NCI-H146 treated with DMSO at 0.1 percent for 48 hours (cell line): ENCODE results near the gene NEU4.
"Not testable (repeated sequence)": the region's sequence is repeated elsewhere in the genome, so short reads cannot be mapped to it uniquely, and the experiment has no call there.

ENCODE experiments used
- DNase-seq: peaks from one replicate; lab custom pipeline; 2025; ENCODE audit not compliant: unreplicated experiment; lab: John Stamatoyannopoulos, UW

Gene NEU4

DNA sequence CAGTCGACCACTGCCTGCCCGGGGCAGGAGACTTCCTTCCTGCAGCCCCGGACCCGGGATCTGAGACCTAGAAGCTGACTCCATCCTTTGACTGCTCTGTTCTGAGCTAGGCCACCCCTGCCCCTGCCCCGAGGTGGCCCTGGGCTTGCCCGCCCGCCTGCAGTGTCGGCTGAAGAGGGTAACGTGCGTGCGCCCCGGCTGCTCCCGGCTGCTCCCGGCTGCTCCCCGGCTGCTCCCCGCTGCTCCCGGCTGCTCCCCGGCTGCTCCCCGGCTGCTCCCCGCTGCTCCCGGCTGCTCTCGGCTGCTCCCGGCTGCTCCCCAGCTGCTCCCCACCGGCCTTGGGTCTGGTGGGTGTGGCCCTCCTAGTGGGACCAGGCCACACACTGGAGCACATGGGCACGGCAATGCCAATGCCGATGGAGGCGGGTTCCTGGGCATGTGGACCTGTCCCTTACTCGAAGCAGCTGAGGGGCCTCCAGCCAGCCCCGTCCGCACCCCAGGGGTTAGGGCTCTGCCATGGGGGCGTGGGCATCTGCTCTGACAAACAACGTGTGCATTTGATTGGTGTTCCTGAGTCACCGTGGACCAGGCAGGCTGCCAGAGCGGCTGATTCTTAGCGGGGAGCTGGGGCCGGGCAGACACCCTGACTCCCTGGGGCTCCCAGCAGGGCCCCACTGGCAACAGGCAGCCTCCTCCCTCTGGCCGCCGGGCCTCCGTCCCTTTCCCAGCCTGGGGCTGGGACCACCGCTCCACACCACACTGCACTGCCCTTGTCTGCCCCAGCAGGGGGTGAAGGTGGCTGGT, 34.4 kb upstream of the NEU4 start:
- peak; percentile 3 for DNase-seq

DNA sequence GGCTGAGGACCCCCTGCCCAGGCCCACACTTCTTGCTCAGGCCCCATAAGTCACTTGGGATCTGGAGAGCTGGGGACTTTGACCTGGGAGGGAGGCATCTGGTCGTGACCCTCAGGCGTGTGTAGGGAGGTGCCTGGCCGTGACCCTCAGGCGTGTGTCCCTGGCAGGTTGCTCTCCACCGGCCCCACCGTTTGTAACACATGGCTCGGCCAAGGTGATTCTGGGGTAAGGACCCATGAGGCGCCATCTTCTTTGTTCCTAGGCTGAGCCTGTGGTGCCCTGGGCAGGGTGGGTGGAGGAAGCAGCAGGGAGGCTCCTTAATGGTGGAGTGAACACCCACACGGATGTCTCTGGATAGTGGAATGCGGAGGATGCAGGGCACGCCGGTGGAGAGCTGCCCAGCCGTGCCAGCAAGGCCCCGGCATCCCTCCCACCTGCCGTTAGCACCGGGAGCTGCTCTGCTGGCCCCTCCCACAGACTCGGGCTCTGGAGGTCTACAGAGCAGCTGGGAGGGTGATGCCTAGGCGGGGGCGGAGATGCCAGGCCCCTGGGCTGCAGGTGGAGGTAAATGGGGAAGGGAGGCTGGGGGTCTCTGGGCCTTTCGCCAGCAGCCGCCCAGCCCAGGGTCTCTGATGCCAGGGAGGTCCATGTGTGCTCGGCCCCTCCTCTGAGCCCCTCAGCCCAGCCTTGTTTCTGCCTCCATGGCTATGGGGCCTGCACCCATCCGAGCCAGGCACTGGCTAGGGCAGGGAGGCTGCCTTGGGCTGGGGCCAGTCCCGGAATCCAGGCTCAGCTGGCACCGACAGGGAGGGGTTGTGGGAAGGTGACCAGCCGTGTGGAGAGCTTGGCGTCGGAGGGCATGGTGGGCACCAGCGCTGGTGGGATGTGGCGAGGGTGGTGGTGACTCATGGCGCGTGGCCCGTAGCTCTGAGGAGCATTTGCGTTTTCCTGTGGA, 33.5 kb upstream of the NEU4 start:
- DNase-seq, result no peak

DNA sequence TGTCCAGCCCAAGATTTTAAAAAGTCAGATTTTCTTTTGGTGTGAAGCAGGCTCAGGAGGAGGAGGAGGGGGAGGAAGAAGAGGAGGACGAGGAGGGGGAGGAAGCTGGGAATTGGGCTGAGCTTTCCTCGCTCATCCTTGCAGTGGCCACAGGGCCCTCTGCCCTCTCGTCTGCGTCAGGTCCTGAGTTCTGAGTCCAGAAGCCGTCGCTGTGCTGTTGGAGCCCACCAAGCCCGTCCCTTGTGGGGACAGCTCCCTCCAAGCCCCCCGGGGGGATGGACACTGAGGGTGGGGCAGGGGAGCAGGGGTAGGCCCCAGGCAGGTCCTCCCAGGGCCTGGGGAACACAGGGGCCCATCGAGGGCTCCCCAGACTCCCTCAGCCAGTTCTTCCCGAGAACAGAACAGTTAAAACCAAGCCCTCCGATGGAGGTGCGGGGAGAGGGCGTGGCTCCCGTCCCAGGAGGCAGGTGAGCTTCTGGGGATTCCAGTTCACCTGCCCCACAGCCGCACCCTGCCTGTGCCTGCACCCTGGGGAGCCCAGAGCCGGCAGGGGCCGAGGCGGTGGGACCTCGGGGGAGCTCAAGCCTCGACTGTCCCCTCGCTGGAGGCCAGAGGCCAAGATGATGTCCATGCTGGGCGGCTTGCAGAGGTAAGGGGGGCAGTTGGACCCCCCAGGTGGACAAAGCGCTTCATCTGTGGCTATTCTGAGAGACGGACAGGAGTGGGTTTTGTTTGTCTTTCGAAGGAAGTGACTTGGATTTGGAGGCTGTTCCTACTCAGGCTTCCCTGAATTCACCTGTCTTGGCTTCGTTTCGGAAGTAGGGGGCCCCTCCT, 32.4 kb upstream of the NEU4 start, which contains the start of gene GAL3ST2:
Gene GAL3ST2, plus strand, starts transcription at position 487 of the 834 bp plus-strand sequence. Its CDS starts 134 bp downstream, at position 621.
- DNase-seq, result no peak

DNA sequence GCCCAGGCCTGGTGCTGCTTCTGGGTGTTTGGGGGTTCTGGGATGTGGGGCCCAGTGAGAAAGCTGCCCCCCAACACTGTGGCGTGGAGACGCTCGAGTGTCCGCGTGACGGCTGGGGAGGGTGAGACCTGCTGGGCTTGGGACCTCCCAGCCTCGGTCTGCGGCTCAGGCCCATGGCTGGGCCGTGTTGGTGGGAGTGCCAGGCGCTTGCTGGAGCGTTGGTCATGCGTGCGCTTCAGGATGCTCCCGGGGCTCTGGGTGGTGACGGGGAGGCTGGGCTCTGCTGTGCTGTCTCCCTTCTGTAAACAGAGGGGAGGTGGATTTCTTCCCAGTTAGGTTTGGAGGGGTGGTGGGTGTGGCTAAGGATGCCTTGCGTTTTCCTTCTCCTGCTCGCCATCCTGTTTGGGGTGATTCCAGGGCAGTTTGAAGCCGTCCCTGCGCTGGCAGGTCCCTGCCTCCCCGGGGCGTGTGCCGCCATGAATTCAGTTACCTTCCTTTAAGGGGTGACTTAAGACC, 31.8 kb upstream of the NEU4 start:
- DNase-seq, result no peak

DNA sequence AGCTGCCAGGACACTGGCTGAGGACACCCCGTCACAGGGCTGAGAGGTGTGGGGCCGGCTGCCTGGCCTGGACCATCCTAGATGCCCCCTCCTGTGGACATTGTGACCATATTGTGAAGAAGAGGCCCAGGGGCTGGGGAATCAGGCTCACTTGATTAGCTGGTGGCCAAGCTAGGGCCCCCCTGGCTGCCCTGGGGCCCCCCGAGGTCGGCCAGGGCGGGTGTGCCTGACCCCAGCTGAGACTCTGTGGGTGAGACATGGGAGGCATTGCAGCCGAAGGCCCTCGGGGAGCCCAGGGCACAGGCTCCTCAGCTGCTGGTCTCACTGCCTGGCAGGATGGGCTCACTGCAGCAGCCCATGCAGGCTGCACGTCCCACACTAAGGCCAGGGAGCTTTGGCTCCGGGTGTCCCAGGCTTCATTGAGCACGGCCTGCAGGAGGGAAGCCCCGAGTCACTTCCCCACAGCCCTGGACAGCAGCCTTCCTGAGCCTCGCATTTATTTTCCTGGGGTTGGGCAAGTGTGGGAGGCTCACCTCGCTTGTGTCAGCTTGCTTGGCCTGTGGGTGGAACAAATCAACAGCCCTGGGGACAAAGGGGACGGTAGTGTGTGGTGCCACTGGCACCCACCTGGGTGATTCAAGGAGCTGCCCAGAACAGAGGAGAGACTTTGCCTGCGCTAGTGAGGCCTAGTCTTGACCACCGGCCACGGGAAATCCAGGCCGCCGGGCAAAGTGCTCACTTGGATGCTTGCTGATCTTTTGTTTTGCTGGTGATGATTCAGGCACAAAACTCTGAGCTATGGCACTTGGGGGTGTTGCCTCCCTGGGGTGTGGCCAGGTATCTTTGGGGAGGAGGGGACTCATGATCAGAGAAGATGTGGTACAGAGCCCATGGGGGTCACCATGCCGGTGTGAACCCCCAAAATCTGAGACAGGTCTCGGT, 31.0 kb upstream of the NEU4 start:
- DNase-seq, result no peak

DNA sequence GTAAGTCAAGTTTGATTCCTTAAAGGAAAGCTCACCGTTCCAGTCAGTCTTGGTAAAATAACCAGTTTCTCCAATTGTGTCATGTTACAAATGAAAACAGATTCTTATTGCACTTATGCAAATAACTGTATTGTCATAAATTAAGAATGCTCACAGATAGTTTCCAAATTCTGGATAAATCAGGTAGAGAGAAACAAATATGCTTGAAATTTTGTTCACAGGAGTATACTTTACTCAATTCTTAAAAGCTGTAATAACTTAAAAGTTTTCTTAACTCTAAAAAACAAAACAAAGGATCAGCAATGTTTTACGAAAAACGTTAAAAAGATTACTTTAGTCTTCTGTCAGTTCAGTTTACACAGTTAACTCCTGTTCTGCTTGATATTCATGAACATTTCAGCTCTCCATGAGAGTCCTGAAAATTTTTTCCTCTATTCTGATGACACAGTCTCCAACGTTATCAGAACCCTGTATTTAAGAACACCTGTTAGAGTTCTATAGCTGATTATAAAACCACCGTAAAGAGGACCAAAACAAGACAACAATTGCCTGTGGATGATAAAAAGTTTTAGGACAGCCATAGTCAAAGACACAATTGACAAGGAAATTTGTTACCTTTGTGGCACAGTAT, 27.9 kb upstream of the NEU4 start:
- DNase-seq, result no peak

DNA sequence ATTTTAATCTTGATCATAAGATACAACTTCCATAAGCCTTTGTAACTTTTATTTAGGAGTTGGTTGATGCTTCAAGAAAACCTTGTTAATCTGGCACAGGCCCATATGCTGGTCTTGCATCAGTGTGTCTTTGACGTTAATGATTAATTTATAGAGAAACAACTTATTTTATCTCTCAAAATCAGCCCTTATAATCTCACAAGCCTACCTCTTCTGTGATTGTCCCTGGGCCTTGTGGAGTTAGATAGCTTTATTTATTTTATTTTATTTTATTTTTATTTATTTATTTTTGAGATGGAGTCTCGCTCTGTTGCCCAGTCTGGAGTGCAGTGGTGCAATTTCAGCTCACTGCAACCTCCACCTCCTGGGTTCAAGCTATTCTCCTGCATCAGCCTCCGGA, 26.9 kb upstream of the NEU4 start:
- not testable (repeated sequence) for DNase-seq

DNA sequence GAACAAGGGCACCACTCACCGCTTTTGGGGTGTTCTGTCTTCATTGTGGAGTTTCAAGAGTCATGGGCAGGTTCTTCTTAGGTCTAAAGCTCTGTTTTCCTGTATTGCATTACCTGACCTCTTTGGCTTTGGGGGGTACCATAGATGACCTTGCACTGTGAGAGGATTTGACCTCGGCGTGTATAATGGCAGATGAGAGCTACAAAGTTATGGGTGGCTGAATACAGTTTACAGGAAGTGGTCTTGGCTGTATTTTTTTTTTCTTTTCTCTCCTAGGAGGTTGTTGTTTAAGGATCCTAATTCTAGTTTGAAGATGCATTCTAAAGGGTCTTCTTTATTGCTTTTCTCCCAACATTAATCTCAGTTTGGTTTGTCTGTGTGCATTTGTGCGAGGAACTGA, 20.9 kb upstream of the NEU4 start:
- DNase-seq, result no peak

DNA sequence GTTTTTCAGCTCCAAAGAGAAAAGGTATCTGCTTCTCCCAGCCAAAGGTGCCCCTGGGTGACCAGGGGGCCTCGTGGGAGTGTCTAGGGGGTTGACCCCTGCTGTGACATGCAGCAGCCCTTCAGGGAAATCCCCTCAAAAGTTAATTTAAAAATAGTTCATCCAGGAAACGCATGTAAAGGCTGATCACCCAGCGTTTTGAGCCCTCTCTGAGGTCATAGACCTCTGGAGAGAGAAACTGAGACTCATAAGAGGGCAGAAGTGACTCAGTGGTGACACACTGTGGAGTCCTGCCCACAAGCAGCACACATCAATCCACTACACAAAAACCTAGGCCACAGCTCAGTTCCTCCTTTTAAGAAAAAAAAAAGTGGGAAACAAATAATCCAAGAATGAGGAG, 20.4 kb upstream of the NEU4 start:
- DNase-seq, result no peak

DNA sequence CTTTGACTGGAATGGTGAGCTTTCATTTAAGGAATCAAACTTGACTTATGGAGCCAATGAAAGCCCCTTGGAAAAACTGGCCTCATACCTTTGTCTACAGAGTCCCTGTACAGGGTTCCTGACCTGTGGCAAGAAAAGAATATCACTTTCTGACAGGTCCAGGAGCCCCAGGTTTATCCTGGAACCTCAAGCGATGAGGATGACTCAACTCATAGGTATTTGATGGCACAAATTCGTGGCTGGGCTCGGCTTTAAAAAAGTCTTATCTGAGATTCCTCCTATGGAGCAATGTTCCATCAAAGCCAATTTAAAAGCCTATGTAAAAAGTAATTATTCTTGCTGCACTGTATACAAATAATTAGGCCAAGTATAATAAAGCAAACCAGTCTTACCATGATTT, 17.6 kb upstream of the NEU4 start:
- not testable (repeated sequence) for DNase-seq

DNA sequence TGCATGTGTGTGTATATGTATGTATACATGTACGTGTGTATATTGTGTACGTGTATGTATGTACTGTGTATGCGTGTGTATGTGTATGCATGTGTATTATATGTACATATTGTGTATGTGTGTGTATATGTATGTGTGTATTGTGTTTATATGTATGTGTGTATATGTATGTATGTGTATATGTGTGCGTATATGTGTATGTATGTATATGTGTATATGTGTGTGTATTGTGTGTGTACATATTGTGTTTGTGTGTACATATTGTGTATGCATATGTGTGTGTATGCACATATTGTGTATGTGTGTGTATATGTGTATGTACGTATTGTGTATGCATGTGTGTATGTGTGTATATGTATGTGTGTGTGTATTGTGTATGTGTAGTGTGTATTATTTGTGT, 15.6 kb upstream of the NEU4 start:
- no peak for DNase-seq

DNA sequence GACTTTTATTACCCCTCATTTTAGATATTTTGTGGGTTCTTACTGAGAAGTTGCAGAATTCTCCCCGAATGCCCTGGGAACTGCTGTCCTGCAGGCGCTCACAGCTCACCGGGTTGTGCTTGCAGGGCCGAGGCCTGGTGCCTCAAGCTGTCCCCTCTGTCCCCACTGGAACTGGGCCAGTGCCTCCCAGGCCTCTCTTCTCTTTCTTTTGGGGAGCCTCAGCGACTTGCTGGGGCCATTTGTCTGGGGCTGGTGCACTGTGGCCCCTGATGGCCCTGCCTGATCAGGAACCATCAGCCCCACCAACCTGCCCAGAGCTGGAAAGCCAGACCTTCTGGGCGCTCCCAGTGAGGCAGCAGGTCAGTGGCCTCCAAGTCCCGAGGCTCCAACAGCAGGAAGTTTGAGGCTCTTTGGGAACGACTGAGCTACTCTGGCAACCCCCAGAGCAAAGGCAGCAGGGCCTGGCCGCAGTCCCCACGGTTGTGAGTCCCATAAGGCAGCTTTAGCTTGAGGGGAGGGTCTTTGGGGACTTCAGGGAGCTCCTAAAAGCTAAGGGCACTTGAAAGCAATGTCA, 14.7 kb upstream of the NEU4 start:
- no peak for DNase-seq

DNA sequence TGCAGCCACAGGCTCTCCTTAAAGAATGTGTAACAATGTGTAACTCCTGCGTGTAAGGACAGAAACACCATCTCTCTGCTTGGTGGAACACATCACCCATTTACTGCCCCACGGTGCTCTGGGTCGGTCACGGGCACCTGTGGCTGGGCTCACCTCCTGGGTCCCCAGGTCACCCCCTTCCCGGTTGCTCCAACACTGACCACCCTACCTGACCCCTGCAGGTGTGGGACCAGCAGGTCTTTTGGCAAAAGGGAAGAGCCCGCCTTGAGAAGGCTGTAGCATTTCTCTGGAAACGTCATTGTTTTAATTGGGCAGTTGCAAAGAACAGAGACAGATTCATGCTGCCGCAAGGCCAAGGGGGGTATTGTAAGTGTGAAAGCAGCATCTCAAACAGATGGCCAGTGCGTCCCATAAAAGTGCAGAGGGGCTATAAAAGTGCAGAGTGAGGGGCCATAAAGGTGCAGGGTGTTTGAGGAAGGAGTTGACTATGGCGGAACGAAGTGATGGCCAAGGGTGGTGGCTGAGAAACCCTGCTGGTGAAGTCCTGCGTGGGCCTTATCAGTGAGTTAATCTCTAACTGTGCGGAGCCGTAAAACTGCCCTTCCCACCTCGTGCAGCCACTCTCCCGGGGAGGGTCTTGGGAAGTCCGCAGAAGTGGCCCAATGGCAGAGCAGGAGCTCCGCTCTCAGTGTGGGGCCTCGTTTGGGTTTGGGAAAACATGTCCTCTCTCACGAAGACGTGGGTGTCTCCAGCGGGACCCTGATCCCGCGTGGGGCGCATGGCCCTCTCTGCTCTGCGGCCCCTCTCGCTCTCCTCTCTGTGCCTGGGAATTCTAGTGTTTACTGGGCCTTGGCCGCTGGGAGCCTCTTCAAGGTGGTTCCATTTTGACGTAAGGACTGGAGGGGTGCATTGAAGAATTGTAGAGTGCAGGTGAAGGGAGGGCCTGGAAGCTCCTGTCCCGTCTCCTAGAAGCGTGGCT, 13.7 kb upstream of the NEU4 start:
- no peak for DNase-seq

DNA sequence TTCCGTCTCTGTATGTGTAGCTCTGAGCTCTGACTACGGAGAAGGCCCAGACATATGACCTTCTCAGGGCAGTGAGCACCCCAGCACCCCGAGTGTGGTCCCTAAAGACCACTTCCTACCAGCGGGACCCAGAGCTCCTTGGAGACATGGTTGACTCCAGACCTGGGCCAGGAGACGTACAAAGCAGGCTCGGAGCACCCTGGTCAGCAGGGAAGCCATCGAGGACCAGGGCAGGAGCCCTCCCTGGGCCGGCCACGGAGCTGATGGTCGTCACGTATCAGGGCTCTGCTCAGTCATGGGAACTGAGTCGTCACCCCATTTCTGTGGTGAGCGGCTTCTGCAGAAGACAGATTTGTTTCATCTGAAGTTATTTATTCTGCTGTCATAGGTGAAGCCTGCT, 12.8 kb upstream of the NEU4 start:
- DNase-seq, result no peak

DNA sequence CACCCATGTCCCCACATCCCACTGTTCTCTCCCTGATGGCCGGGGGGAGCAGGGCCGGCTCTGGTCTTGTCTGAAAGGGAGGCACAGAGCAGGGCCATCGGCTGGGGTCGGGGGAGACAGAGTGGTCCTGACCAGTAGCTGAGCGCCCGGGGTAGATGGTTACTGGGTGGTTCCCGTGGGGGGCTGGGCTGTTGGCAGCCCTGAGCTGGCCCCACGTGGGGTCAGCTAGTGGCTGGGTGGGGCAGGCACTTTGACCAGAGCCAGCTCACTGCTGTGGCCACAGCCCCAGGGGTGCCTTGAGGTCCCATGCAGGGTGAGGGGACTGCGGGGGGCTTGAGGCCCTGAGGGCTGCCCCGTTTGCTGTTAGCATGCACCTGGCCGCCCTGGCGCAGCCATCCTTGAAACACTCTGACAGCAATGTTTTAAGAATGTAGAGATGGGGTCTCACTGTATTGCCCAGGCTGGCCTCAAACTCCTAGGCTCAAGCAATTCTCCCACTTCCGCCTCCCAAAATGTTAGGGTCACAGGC, 12.3 kb upstream of the NEU4 start:
- no peak for DNase-seq

DNA sequence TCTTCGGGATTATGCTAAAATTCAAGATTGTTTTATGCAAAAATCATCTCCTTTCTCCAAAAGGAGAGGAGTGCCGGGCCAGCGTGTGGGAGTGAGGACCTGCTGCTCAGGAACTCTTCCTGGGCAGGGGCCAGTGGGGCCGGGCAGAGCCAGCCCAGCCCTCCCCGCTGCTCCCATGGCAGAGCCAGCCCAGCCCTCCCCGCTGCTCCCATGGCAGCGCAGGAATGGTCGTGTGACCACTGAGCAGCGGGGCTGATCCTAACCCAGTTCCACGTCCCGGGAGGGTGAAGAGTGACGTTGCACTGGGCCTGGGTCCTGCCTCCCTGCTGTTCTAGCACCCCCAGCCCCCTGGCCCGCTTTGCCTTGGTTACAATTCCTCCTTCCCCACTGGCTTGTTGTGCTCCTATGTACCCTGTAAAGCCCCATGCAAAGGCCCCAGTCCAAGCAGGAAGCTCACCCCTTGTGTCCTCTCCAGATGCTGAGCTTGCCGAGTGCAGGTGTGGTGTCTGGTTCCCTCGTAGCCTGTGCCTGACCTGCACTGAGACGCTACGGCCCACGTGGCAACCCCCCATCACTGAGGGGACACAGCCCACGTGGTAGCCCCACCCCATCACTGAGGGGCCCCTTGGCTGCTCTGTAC, 11.4 kb upstream of the NEU4 start:
- DNase-seq, result no peak

DNA sequence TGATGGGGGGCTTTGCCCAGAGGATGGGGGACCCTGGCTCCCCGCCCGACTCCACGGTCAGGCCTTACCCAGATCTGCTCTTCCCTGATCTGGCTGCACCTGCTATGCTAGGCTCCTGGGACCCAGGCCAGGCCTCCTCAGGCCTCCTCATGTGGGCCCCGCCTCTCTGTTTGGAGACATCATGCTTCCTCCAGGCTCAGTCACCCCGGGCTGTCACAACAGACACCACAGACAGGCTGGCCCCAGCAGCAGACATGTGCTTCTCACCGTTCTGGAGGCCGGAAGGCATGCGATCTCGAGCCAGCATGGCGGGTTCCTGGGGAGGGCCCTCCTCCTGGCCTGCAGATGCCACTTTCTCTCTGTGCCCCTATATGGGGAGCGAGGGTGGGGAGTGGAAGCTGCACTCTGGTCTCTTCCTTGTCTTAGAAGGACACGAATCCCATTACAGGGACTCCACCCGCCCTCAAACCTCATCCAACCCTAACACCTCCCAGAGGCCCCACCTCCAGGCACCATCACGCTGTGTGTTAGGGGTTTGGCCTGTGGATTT, 10.8 kb upstream of the NEU4 start:
- no peak for DNase-seq
